Colonic mucosa (tissue), 4 donors: ENCODE measurements around the gene CENPF. TPM values are rescaled to one million over a fixed set of nuclear protein-coding genes. Genes with fewer than 3 reads are reported as not detected.

Experiments used
- DNase-seq: peaks from one replicate; pipeline ENCODE4 v3.0.0-alpha.2; 2020
- H3K27ac ChIP-seq: fragments of 200-600 bp; one replicate; pipeline ENCODE4 v1.8.0; 2021
- H3K27me3 ChIP-seq: fragments of 200-600 bp; one replicate; pipeline ENCODE4 v1.8.0; 2021
- H3K36me3 ChIP-seq: fragments of 200-600 bp; one replicate; pipeline ENCODE4 v1.8.0; 2021
- H3K4me1 ChIP-seq: fragments of 200-600 bp; one replicate; pipeline ENCODE4 v1.8.0; 2021; ENCODE audit warnings: mild to moderate bottlenecking
- H3K4me3 ChIP-seq: fragments of 200-600 bp; one replicate; pipeline ENCODE4 v1.8.0; 2021
- H3K9ac ChIP-seq, 2 donors: one replicate each; pipeline ENCODE4 v1.7.0; 2013; ENCODE audit warnings: control low read depth in 2 of 2, low read depth in 2 of 2, low read length in 2 of 2
- H3K9me3 ChIP-seq: fragments of 200-600 bp; one replicate; pipeline ENCODE4 v1.8.0; 2021
- intact Hi-C: fragments of 100-400 bp; cut with DNase I; formaldehyde crosslinking; loops from one replicate; pipeline ENCODE4 v1.14.1; 2022
- total RNA-seq, 2 donors: library from RNA; stranded (reverse); fragmentation: NEBNext Ultra II Directional in 1 of 2; extraction: Animal tissue kit (Norgen Biotek cat#: 25700) in 1 of 2; gene quantifications; one replicate each; pipeline ENCODE4 v1.2.1, GENCODE V29; 2021
- TF ChIP-seq, protein P1 (sequence below): fragments of 200-600 bp; IDR thresholded peaks from one replicate; pipeline ENCODE4 v1.8.0; 2022; ENCODE audit warnings: antibody characterized with exemption, mild to moderate bottlenecking
- donor health status: healthy.
- donor health status: DM: no; HTN: no; CAD: no.
- donor health status: DM: no; HTN: no; CAD: no.

Gene CENPF
- total RNA-seq, 2 donors from 2014 or later = 21.2 to 67.9 TPM

DNA sequence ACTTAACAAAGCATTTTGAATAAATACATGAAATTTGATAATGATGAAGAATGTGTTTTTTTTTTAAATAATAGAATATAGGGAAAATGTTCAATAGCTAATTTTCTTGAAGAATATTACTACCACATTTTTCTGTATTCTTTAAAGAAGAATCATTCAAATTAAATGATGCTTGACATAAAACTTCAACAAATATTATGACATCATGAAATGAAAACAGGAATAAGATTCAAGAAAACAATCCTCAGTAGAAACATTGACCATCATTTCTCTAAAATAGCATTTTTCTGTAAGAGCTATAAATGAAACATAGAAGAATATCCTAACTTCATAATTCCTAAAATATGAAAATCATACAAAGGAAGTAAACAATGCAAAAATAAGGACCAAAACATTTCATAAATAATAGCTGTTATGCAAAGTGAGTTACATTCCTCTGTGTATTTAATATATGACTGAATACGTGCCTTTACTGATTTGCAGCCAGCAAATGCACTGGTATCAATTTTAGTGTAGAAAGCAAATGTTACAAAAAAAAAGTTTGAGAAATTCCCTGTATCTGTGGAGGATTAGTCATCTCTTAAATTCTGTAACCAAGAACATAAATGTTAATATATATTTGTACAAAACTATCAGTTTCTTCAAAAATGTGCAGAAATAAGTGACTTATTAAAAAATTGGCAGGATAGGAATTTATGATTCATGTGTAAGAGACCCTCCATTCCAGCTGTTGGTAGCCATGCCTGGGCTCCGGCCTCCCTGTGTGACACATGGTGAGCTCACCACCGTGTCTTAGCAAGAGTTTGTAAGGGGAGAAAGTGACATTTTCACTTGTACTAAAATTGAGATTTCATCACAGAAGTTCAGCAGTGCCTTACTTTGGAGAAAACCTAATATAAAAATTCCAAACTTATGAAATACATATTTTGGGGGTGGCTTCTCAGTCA lies 36.6 kb upstream of the CENPF start:
- DNase-seq = no peak
- no peak overlapping the region for H3K27ac ChIP-seq
- H3K9me3 ChIP-seq = no peaks in the 10 kb centered on the region
- H3K27me3 ChIP-seq = no peaks in the 10 kb centered on the region
- peaks cover under 1% of the 10 kb centered on the region for H3K4me1 ChIP-seq
- H3K9ac ChIP-seq = no peak overlapping the region
- TF ChIP-seq, protein P1, sequence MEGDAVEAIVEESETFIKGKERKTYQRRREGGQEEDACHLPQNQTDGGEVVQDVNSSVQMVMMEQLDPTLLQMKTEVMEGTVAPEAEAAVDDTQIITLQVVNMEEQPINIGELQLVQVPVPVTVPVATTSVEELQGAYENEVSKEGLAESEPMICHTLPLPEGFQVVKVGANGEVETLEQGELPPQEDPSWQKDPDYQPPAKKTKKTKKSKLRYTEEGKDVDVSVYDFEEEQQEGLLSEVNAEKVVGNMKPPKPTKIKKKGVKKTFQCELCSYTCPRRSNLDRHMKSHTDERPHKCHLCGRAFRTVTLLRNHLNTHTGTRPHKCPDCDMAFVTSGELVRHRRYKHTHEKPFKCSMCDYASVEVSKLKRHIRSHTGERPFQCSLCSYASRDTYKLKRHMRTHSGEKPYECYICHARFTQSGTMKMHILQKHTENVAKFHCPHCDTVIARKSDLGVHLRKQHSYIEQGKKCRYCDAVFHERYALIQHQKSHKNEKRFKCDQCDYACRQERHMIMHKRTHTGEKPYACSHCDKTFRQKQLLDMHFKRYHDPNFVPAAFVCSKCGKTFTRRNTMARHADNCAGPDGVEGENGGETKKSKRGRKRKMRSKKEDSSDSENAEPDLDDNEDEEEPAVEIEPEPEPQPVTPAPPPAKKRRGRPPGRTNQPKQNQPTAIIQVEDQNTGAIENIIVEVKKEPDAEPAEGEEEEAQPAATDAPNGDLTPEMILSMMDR = no peak
- no peaks in the 10 kb centered on the region for H3K36me3 ChIP-seq
- H3K4me3 ChIP-seq = no peak overlapping the region
- intact Hi-C loops = no loop called here

DNA sequence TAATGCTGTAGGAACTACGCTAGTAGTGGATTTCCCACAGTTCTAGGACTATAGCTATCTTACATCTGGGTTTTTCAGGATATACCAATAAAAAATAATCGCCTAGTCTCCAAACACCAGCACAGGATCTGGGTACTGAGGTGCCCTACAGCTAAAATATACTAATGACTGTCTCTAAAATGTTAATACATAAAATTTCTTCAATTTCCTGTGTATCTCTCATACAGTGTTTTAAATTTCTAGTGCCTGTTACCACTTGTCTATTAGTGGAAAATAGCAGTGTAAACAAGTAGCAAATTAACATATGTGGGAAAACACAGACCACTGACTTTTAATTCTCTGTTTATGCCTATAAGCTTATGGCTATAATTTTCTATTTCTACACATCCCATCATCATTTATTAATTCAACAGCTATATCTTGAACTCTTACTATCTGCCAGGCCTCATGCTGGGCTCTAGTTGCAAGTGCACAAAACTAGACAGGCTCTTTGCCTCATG lies 35.5 kb upstream of the CENPF start:
- no peaks in the 10 kb centered on the region for H3K27me3 ChIP-seq
- H3K9me3 ChIP-seq = no peaks in the 10 kb centered on the region
- no peaks in the 10 kb centered on the region for H3K36me3 ChIP-seq
- DNase-seq = no peak
- intact Hi-C loops = no loop called here
- H3K9ac ChIP-seq = no peak overlapping the region
- TF ChIP-seq, protein P1 = no peak
- no peak overlapping the region for H3K27ac ChIP-seq
- H3K4me3 ChIP-seq = no peak overlapping the region
- H3K4me1 ChIP-seq = peaks cover 4% of the 10 kb centered on the region

DNA sequence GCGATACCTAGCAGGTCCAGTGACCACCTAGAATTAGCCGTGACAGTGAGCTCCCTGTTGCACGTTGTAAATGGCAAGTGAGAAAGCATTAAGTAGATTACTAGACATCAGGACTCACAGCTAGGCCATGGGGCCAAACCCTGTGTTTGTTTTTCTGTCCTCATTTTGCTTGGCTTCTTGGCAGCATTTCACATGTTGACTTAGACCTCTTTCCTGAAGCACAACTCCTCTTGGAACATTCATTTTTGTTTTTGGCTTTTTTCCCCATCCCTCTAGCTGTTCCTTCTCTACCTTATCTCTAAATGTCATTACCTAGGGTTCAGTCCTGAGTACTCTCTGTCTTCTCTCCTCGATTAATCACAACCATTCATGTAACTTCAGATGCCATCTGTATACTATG lies 34.7 kb upstream of the CENPF start:
- Histone ChIP-seq H3K9ac (no peak overlapping the region), H3K36me3 (no peaks in the 10 kb centered on the region), H3K9me3 (no peaks in the 10 kb centered on the region), H3K27me3 (no peaks in the 10 kb centered on the region), H3K27ac (no peak overlapping the region), H3K4me3 (no peak overlapping the region), H3K4me1 (peaks cover 4% of the 10 kb centered on the region)
- no peak for DNase-seq
- intact Hi-C loops = no loop called here
- TF ChIP-seq, protein P1 = no peak

DNA sequence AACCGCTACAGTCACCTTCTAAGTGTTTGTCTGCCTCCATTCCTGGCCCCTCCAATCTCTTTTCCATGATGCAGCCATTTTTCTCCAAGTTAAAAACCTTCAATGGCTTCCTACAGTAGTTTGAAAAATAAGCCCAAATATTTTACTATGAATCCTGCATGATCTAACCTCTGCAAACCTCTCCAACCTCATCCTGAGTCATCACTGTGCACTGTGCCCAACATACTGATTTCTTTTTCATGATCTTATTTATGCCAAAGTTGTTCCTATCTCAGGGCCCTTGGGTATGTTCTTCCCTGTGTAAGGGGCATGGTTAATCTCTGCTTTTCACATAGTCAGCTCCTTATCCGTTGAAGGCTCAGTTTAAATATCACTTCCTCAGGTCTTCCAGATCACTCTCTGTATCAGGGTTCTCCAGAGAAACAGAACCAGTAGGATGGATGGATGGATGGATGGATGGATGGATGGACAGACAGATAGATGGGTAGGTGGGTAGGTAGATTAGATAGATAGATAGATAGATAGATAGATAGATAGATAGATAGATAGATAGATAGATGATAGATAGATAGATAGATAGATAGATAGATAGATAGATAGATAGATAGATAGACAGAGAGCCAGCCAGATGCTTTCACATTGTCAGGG lies 33.5 kb upstream of the CENPF start:
- H3K36me3 ChIP-seq = no peaks in the 10 kb centered on the region
- no peaks in the 10 kb centered on the region for H3K9me3 ChIP-seq
- no peak for DNase-seq
- peaks cover 4% of the 10 kb centered on the region for H3K4me1 ChIP-seq
- H3K27me3 ChIP-seq = no peaks in the 10 kb centered on the region
- TF ChIP-seq, protein P1 = no peak
- H3K9ac ChIP-seq = no peak overlapping the region
- H3K27ac ChIP-seq = no peak overlapping the region
- H3K4me3 ChIP-seq = no peak overlapping the region
- intact Hi-C loops = no loop called here

DNA sequence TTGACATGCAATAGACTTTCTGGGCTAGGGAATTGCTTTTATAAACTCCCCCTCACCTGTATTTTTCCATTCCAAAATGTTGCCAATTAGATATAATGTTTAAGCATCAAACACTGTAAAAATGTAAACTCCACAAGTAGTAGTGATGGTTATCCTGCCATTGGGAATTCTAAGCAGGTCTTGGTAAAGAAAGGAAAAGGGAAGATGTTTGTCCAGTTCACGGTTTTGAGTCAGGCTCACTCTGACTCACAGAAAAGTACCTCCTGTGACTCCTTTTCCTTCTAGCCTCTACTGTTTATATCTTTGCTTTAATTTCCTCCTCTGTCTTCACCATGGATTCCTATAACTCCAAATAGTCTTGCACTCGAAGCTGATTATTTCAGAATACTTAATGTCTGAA lies 32.6 kb upstream of the CENPF start:
- Histone ChIP-seq H3K27ac (no peak overlapping the region), H3K9me3 (no peaks in the 10 kb centered on the region), H3K4me1 (peaks cover 4% of the 10 kb centered on the region), H3K9ac (no peak overlapping the region), H3K36me3 (no peaks in the 10 kb centered on the region), H3K27me3 (no peaks in the 10 kb centered on the region), H3K4me3 (no peak overlapping the region)
- intact Hi-C loops = no loop called here
- no peak for DNase-seq
- TF ChIP-seq, protein P1 = no peak
